GM19372 (cell line): ENCODE measurements around the gene TLDC2.
"Not testable (repeated sequence)": the region's sequence is repeated elsewhere in the genome, so short reads cannot be mapped to it uniquely, and the experiment has no call there.

Experiments used
- ATAC-seq: cut with Tn5 transposase; IDR thresholded peaks from one replicate; pipeline ENCODE4 v1.9.1; 2021; ENCODE audit warnings: mild to moderate bottlenecking, low read depth, moderate library complexity; ENCODE audit not compliant: unreplicated experiment

Gene TLDC2

DNA sequence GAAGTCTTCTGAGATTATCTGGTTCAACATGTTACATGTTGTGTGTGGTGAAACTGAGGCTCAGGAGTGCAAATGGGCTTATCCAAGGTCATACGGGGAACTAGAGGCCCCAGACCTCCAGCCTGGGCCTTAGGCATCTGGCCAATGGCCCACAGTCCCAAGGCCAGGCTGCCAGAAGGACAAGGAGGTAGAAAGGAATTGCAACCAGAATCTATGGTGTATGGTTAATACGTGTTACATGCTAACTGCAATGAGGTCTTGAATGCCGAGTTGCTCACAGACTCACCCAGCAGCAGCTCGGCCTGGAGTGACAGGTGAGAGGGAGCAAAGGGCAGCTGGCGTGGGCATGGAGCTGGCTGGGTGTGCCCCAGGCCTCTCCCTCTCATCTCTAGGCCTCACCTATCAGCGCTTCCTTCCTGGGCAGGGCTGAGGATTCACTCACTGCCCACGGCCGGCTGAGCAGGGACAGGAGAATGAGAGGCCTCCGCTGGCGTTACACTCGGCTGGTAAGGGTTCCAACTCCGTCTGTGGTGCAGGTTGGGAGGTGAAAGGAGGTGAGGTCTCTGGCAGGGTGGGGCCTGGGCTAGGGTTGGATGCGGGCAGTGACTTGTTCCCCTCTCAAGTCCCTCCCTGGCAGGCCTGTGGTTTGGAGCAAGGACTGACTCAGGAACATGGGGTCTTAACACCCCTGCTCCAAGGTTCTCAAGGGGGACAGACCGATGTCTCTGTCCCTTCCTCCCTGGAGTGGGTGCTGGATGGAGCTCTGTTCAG, at the start of gene TLDC2:
TLDC2 (plus strand) TSS at position 437 of the 771 bp plus-strand sequence; CDS start at position 474, 37 bp downstream.
- no peak for ATAC-seq

DNA sequence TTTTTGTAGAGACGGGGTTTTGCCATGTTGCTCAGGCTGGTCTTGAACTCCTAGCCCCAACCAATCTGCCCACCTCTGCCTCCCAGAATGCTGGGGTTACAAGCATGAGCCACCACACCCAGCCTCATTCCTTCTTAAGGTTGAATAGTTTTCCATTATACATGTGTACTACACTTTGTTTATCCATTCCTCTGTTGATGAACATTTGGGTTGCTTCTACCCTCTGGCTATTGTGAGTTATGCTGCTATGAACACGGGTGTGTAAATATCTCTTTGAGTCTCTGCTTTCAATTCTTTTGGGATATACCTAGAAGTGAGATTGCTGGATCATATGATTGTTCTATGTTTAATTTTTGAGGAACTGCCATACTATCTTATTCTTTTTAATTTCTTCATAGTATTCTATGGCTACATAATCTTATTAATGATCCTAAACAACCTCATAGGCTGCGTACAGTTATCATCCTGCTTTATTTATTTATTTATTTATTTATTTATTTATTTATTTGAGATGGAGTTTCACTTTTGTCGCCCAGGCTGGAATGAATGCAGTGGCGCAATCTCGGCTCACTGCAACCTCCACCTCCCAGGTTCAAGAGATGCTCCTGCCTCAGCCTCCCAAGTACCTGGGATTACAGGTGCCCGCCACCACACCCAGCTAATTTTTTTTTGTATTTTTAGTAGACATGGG, 49.2 kb upstream of the TLDC2 start:
- no peak for ATAC-seq

DNA sequence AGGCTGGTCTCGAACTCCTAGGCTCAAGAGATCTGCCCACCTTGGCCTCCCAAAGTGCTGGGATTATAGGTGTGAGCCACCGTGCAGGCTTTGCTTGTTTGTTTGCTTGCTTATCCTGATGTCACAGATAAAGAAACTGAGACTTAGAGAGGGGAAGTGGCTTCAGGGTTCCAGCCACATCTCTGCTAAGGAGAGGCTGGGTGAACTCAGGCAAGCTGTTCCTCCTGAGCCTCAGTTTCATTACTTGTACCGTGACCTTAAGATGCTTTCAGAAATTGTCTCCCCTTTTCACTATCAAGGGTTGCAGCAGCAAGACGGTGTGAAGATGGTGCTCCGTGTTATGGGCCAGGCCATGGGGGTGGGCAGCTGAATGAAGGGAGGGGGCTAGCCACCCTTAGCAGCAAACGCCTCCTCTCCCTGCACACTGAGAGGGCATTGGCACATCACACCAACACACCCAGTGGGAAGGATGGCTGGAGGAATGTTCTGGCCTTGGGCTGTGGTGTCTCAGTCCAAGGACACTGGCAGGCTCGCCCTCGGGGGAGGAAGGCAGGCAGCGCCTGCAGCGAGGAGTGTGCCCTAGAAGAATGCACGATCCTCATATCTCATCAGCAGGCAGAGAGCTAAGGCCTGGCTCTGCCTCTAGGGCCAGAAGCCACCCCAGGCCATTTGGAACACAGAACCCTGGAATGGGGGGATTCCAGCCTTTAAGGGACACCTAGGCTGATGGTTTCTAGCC, 48.2 kb upstream of the TLDC2 start:
- ATAC-seq: peak; percentile 78

- ATAC-seq: no peak
Observed at GRCh38 chr20:36830791-36831691, 44.9 kb upstream of the TLDC2 start.

DNA sequence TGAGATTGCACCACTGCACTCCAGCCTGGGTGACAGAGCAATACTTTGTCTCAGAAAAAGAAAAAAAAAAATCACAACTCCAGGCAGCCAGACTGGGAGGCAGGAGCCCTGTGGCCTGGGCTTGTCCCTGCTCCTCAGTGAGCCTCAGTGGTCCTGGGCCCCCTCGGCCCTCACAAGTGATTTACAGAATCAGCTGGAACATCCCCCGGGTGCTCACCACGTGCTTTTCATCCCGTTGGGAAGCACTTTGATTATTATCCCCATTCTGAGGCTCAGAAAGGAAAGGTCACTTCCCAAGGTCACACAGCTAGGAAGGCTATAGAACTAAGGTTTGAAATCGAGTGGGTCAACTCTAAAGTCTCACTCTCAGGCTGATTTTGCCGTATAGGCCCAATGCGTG, 43.1 kb upstream of the TLDC2 start:
- ATAC-seq: no peak

DNA sequence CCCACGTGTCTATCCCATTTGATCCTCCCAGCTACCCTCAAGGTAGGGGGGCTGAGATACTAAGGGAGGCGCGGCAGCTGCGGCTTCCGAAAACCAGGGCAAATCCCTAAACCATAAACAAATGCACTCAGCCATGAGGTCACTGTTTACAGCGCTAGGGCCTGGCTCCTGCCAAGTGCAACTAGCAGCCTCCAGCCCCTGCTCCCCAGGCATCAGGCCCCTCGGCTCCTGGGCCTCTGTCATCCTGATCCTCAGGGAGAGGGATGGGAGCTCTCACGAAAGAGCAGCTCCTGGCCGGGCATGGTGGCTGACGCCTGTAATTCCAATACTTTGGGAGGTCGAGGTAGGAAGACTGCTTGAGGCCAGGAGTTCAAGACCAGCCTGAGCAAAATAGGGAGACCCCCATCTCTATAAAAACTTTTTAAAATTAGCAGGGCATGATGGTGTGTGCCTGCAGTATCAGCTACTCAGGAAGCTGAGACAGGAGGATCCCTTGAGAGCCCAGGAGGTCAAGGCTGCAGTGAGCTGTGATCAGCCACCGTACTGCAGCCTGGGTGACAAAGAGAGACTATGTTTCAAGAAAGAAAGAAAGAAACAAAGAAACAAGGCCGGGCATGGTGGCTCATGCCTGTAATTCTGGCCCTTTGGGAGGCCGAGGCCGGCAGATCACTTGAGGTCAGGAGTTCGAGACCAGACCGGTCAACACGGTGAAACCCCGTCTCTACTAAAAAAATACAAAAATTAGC, 42.5 kb upstream of the TLDC2 start:
- ATAC-seq: no peak

- no peak for ATAC-seq
Observed at GRCh38 chr20:36835025-36835424, 40.9 kb upstream of the TLDC2 start.

DNA sequence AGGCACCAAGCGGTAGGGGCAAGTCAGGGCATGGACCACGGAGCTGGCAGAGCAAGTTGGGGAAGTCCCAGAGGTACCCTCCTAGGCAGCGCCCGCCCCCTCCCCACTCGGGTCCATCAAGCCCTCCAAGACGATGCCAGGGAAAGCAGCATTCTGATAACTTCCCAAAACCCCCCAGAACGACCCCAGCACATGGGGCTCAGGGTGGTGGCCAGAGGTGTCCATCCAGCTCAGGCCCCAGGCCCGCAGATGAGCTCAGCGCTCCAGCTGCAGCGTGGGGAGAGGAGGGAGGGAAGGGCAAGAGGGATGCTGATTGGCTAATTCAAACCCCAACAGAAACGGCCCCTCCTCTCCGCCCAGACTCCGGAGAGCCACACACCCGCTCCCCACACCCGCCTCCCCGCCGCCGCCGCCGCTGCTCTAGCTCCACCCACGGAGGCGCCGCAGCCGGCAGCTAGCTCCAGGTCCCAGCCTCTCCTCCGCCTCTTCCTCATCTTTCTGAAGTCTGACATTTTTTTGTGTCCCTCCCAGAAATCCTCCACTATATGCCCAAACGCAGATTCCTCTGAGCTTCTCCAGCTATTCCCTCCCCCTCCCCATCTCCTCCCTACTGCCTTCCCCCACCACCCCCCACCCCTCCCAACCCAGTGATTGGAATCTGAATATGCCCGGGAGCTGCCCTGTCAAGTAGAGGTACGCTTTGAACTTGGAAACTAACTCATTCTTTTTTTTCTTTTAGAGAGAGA, 40.3 kb upstream of the TLDC2 start:
- ATAC-seq: peak; percentile 85

DNA sequence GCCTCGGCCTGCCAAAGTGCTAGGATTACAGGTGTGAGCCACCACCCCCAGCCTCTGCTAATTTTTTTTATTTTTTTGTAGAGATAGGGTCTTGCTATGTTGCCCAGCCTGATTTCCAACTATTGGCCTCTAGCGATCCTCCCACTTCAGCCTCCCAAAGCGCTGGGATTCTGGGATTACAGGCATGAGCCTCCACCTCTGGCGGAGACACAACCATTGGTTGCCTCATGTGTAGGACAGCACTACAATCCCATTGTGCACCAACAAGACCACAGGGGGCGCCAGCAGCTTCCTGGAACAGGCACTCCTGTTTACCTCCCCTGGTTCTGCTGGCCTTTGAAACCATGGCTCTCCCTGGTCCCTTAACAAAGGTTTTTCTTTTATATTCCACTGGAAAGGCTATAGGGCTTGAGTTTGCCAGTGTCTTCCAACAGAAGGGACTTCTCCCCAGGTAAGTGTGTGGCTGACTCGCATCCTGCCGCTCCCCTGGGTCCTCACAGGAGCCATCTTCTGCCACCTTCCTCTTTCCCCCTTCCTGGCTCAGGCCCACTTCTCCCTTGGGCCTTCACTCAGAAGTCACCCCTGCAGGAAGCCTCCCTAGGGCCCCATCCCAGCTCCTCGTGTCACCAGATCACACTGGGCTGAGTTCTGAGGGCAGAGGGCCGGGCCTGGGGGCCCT, 39.2 kb upstream of the TLDC2 start:
- no peak for ATAC-seq

DNA sequence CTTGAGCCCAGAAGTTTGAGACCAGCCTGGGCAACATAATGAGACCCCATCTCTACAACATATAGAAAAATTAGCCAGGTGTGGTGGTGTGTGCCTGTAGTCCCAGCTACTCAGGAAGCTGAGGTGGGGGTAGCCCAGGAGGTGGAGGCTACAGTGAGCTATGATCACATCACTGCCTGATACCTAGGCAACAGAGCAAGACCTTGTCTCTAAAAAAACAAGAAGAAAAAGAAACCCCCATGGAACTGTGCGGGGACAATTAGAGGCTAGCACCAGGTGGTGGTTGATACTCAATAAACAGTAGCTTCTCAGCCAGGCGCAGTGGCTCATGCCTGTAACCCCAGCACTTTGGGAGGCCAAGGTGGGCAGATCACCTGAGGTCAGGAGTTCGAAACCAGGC, 37.6 kb upstream of the TLDC2 start:
- ATAC-seq: not testable (repeated sequence)

GRCh38 chr20:36839150-36839549, 36.8 kb upstream of the TLDC2 start:
- no peak for ATAC-seq

- ATAC-seq: not testable (repeated sequence)
Observed at GRCh38 chr20:36841030-36841429, 34.9 kb upstream of the TLDC2 start.

DNA sequence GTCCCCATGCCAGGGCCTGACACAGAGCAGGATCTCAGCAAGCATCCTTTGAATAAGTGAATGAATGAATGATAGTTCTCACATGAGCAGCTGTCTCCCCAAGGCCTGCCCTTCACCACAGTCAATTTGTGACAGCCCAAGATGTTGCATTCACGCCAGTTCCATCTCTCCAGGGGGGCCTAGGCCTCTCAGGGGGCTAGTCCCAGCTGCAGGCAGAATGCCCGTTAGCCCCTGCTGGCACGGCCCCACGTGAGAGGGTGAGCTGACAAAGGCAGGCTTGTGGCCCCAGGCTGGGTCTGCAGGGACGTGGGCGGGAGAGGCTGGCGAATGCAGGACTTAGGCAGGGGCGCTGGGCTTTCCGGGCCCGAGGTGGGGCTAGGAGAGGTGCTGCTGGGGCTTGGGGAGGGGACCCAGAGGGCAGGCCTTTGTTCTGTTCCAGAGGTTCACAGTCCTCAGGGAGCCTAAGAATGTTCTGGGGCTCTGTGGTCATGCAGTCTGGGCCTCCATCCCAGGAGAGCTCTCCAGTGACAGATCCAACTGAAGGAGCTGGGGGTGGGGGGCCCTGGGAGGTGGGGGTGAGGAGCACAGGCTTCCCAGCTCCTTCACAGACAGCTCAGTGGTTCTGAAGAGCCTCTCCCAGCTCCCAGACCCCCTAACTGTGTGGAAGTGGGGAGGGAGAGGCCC, 30.5 kb upstream of the TLDC2 start:
- no peak for ATAC-seq

GRCh38 chr20:36847009-36847709, 28.8 kb upstream of the TLDC2 start:
- ATAC-seq: no peak

- ATAC-seq: no peak
Observed at GRCh38 chr20:36847710-36848040, 28.3 kb upstream of the TLDC2 start.

DNA sequence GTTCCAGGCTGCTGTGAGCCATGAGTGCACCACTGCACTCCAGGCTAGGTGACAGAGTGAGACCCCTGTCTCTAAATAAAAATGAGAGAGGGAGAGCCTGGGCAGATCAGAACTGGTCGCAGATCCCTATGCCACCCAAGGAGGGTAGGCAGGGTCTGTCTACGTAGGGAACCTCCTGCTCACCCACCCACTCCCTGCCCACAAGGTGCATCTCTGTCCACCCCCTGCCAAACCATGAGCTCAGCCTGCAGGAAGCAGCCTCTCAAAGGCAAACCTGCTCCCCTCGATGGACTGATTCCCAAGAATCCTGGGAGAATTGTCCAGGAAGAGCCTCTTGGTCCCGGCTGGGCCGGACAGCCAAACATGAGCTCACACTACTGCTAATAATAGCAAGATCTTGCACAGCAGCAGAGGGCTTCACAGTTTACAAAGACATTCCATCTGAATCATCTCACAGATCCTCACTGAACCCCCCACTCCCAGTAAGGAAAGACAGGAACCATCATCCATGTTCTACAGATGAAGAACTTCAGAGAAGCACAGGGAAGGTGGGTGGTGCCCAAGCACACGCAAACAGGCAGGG, 27.8 kb upstream of the TLDC2 start:
- no peak for ATAC-seq

DNA sequence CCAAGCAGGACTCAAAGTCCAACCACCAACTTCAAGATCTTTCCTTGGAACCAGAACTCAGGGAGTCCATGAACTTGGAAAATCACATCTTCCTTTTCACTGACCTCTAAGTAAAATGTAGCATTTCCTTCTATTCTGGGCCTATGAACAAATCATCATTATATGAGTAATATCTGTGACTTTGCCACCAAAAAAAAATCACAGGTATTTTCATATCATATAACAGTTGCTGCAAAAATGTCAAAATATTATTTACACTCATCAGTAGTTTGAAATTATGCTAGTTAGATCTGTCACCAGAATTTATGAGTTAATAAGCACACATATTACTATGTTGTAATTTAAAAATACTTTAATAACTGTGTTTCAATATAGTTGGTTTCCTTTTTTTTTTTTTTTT, 27.3 kb upstream of the TLDC2 start:
- ATAC-seq: no peak
